Brain microvascular endothelial cell (primary cell): Measurements from ENCODE around the gene WT1.

Experiments
- DNase-seq: peaks from one replicate; pipeline ENCODE4 v3.0.0-alpha.2; 2020
- H3K27ac ChIP-seq: fragments of 250-450 bp; sonication (Bioruptor Pico); 2 replicates; pipeline ENCODE4 v1.5.1; 2020; ENCODE audit warnings: mild to moderate bottlenecking, moderate library complexity
- H3K27me3 ChIP-seq: fragments of 250-450 bp; sonication (Bioruptor Pico); replicated peaks from 2 replicates; pipeline ENCODE4 v1.5.1; 2020; ENCODE audit warnings: mild to moderate bottlenecking
- H3K36me3 ChIP-seq: fragments of 250-450 bp; sonication (Bioruptor Pico); replicated peaks from 2 replicates; pipeline ENCODE4 v1.5.1; 2020; ENCODE audit warnings: mild to moderate bottlenecking
- H3K4me3 ChIP-seq: 2 replicates; pipeline ENCODE4 v1.5.1; 2011; ENCODE audit warnings: low read depth, mild to moderate bottlenecking, control low read depth, low read length, moderate library complexity
- CTCF ChIP-seq: IDR thresholded peaks from 2 replicates; pipeline ENCODE4 v1.5.1; 2011; ENCODE audit warnings: low read depth, mild to moderate bottlenecking, moderate library complexity, low read length, control low read depth, inconsistent platforms; ENCODE audit errors: missing control alignments
- in situ Hi-C: cut with HindIII; loops from 2 replicates; pipeline ENCODE4 v1.10.0; 2017; ENCODE audit warnings: low sequenced_read_pairs, low pct_ligation_motif_present

WT1 gene

GRCh38 chr11:32358729-32359128 is 76.6 kb downstream of the WT1 start:
- TF ChIP-seq CTCF, result no peak

GRCh38 chr11:32353884-32354283 is 81.5 kb downstream of the WT1 start:
- Histone ChIP-seq H3K27me3 (no peaks in the 10 kb centered on the region), H3K4me3 (no peak overlapping the region), H3K36me3 (no peaks in the 10 kb centered on the region), H3K27ac (no peak overlapping the region)
- TF ChIP-seq CTCF, result no peak
- no peak for DNase-seq
- in situ Hi-C loops, result no loop called here

More at GRCh38 chr11:32358729-32359128, 76.6 kb downstream of the WT1 start:
- Histone ChIP-seq H3K4me3 (no peak overlapping the region), H3K36me3 (no peaks in the 10 kb centered on the region), H3K27ac (no peak overlapping the region), H3K27me3 (no peaks in the 10 kb centered on the region)
- in situ Hi-C loops, result no loop called here
- DNase-seq, result no peak

GRCh38 chr11:32348502-32348901 is 86.8 kb downstream of the WT1 start:
- in situ Hi-C loops, result no loop called here

GRCh38 chr11:32344946-32345345 is 90.4 kb downstream of the WT1 start:
- in situ Hi-C loops, result no loop called here
- Histone ChIP-seq H3K4me3 (no peak overlapping the region), H3K27me3 (no peaks in the 10 kb centered on the region), H3K27ac (no peak overlapping the region), H3K36me3 (no peaks in the 10 kb centered on the region)
- TF ChIP-seq CTCF, result no peak
- DNase-seq, result no peak

More at GRCh38 chr11:32348502-32348901, 86.8 kb downstream of the WT1 start:
- TF ChIP-seq CTCF, result no peak
- Histone ChIP-seq H3K27me3 (no peaks in the 10 kb centered on the region), H3K4me3 (no peak overlapping the region), H3K27ac (no peak overlapping the region), H3K36me3 (no peaks in the 10 kb centered on the region)
- no peak for DNase-seq

- Histone ChIP-seq H3K27ac (no peak overlapping the region), H3K36me3 (no peaks in the 10 kb centered on the region), H3K4me3 (no peak overlapping the region), H3K27me3 (no peaks in the 10 kb centered on the region)
- no peak for TF ChIP-seq CTCF
- in situ Hi-C loops, result no loop called here
- DNase-seq, result no peak
These were observed 91.9 kb downstream of the WT1 start for GRCh38 chr11:32343325-32344008.
